HG03520 (cell line): ENCODE results near the gene TMEM243.
"Not testable (repeated sequence)": the region's sequence is repeated elsewhere in the genome, so short reads cannot be mapped to it uniquely, and the experiment has no call there.

Experiments
- ATAC-seq: cut with Tn5 transposase; IDR thresholded peaks from one replicate; pipeline ENCODE4 v1.9.1; 2021; ENCODE audit warnings: mild to moderate bottlenecking, moderate library complexity; ENCODE audit not compliant: unreplicated experiment

TMEM243 gene, protein sequence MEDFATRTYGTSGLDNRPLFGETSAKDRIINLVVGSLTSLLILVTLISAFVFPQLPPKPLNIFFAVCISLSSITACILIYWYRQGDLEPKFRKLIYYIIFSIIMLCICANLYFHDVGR

DNA sequence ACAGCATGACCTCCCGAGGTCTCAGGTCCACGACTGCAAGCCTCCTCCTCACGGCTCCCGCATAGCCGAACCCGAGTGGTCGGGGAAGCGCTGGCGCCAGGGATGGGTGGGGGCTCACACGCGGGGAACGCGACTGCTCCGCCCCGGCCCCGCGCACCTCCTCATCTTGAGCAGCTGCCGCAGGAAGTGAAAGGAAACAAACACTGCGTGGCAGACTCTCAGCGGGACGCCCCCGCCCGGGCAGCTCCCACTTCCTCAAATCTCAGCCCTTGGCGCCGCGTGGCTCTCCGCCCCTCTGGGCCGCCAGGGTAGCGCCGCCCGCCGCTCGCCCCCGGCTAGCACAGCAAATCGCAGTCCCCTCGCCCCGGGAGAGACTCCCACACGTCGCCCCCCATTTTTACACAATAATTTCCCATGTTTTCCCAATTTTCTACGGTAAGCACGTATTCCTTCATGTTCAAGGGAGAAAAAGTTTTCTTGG lies at the start of gene TMEM243:
Gene TMEM243 (minus strand): TSS at position 188 of the 481 bp plus-strand sequence. CDS start 229 bp downstream, outside the sequence.
- peak; percentile 39 for ATAC-seq

DNA sequence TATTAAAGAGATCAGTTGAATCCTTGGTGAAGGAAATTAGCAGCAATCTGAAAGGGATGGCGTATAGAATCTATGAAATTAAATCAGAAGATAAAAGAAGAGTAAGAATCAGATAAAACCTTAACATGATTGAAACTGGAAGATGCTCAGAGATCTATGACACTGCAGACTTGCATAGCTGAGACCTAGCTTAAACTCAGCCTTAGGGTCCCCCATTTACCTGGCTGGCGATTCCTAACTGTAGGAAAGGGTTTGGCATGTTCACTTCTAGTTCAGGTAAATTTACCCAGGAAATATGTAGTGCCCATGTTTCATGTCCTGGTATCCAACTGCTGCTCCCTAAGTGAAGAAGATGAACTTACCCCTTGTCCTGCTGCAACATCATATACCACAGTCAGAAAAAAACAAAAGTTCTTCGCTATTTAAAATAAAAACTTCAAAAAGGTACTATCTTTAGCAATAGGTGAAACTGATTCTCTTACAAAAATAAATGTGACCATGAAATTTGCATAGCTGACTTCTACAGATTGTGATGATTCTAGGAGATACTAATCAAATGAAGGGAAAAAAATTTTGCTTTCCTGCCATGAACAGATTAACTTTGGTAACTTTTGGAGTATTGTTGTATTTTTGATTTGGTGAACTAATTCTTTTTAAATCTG lies 47.8 kb upstream of the TMEM243 start:
- ATAC-seq: peak; percentile 89

DNA sequence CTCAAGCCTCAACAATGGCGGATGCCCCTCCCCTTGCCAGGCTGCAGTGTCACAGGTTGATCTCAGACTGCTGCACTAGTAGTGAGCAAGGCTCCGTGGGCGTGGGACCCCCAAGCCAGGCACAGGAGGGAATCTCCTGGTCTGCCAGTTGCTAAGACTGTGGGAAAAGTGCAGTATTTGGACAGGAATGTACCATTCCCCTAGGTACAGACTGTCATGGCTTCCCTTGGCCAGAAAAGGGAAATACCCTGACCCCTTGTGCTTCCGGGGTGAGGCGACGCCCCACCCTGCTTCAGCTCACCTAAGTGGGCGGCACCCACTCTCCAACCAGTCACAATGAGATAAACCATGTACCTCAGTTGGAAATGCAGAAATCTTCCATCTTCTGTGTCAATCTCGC lies 44.0 kb upstream of the TMEM243 start:
- no peak for ATAC-seq

DNA sequence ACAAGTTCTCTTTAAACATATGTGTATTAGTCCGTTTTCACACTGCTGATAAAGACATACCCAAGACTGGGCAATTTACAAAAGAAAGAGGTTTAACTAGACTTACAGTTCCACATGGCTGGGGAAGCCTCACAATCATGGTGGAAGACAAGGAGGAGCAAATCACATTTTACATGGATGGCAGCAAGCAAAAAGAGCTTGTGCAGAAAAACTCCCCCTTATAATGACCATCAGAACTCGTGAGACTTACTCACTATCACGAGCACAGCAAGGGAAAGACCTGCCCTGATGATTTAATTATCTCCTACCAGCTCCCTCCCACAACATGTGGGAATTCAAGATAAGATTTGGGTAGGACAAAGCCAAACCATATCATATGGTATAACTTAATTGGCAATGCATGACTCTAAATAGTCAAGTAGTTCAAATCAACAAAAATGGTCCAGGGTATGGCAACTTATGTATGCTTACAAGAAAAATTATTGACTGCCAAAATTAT lies 34.1 kb upstream of the TMEM243 start:
- ATAC-seq: no peak

GRCh38 chr7:87245671-87246070 lies 26.1 kb upstream of the TMEM243 start:
- not testable (repeated sequence) for ATAC-seq

DNA sequence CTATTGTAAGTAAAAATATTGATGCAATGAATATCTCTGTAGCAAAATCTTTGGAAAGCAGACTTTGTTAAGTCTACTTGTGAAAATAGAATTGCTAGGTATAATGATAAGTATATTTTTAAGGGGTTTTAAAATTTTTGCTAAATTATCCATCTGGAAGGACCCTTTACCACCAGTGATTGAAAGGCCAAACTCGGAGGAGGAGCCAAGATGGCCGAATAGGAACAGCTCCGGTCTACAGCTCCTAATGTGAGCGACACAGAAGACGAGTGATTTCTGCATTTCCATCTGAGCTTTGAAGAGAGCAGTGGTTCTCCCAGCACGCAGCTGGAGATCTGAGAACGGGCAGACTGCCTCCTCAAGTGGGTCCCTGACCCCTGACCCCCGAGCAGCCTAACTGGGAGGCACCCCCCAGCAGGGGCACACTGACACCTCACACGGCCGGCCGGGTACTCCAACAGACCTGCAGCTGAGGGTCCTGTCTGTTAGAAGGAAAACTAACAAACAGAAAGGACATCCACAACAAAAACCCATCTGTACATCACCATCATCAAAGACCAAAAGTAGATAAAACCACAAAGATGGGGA lies 19.0 kb upstream of the TMEM243 start:
- not testable (repeated sequence) for ATAC-seq

GRCh38 chr7:87234949-87235348 lies 15.4 kb upstream of the TMEM243 start:
- ATAC-seq: no peak

- no peak for ATAC-seq
These were observed 12.2 kb upstream of the TMEM243 start for GRCh38 chr7:87231711-87232110.

DNA sequence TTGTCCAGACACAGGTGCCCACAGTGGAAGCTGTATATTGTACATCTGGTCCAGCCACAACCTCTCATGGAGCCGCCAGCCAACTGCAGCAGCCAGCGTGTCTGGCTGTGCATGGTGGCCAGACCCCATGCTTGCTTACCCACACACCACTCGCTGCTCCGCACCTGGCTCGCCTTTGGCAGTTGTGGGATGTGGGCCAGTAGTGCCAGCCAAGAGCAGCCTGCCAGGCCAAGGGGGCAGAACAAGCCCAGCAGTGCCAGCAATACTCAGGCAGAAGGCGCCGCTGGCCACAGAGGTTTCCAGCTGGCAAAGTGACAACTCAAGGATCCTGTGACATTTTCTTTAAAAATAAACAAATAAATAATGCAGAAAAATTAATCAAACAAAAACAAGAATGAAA lies 11.7 kb upstream of the TMEM243 start:
- no peak for ATAC-seq

GRCh38 chr7:87226495-87226894 lies 7.0 kb upstream of the TMEM243 start:
- ATAC-seq: no peak

- ATAC-seq: no peak
These were observed 6.2 kb upstream of the TMEM243 start for GRCh38 chr7:87225696-87226095.

DNA sequence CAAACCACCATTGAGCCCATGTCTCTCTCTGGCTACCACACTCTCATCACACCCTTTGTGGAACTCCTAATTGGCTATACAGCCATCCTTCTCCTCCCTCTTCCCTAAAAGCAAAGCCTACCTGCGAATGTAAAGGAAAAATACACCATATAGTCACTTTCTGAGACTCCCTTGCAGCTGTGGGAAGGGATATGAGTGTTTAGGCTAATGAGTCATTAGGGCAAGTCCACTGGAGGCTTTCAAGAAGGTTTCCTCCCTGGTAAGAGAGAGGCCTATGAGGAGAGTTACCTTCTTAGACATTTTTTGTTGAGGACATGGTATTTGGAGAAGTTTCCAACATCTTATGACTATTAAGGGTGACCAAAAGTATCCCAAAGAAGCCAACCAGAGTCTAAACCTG lies 4.1 kb upstream of the TMEM243 start:
- no peak for ATAC-seq

DNA sequence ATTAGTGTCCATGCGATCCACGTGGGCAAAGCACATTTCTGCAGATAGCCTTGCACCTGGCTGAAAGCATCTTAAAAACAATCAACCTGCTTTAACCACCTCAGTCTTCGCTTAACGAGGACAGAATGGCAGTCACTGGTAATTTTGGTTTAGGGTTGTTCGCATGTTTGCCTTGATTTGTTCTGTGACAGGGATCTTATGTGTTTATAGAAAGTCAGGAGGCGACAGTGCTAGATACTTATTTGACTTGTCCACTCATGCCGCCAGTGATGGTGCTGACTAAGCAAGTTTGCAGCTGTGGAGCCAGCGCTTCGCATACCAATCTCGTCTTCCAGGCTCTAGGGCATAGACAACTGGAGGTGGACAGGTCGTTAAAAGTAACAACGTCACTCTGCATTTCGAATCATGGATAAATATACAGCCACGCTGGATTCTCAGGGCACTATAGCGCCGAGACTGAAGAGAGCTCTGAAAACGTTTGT lies 1.2 kb upstream of the TMEM243 start:
- no peak for ATAC-seq

DNA sequence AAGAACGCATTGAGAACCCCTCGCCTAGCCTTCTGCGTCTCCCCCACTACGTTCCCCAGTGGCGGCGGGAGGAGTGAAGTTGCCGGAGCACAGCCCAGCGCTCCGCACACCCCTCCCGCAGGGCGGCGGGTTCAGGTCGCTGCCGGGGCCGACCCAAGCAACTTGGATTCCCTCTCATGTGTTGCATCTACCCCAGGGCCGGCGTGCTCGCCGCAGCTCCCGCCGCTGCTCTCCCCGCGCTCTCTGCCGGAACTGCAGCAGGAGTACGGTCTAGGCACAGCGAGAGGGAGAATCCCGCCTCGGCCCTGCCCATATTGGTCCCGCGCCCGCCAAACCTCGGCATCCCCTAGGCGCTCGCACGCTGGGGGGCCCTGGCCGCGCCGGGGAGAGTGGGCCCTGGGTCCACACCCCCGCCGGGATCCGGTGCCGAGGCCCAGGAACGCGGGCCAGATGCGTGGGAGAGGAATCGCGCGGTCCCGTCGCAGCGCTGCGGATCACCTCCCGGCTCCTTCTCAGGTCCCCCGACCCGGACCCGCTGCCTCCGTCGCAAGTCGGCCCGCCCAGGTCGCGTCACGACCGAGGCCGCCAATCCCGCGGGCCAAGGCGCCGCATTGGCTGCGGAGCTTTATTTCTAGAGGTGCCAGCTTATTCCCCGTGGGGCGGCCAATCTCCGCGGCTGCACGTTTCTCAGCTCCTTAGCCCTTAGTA lies 648 bp upstream of the TMEM243 start:
- ATAC-seq: peak; percentile 33

DNA sequence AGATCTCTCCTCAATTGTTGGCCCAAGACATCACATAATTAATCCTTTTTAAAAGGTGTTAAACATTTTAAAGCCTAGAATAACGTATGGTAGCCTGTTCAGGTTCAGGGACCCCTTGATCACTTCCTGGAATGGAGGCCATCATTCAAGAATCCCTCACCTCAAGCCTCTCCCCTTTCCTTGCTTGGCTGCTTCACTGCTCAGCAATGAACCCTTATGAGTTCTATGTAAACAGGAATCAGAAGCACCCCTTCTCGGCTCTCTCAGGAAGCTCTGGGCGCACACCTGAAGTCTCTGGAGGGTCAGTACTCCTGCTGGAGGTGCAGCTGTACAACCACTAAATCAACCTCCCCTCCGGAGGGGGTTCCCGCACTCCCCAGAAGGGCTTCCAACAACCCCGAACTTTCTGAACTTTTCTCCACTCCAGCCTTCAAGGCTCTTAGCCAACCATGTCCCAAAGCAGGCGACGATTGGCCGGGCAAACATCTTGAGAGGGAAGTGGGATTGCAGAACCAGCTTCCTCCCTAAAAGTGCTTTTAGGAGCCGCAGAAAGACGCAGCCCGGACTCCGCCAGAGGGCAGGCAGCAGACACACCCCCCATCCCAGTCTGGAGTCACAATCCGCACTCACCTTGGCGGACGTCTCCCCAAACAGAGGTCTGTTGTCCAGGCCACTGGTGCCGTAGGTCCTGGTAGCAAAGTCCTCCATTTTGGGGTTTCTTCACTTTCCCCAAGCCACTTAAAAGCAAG lies 562 bp downstream of the TMEM243 start:
- no peak for ATAC-seq

- ATAC-seq: no peak
These were observed 1.4 kb downstream of the TMEM243 start for GRCh38 chr7:87217983-87218653.

- peak; percentile 55 for ATAC-seq
These were observed 2.6 kb downstream of the TMEM243 start for GRCh38 chr7:87216701-87217508.

DNA sequence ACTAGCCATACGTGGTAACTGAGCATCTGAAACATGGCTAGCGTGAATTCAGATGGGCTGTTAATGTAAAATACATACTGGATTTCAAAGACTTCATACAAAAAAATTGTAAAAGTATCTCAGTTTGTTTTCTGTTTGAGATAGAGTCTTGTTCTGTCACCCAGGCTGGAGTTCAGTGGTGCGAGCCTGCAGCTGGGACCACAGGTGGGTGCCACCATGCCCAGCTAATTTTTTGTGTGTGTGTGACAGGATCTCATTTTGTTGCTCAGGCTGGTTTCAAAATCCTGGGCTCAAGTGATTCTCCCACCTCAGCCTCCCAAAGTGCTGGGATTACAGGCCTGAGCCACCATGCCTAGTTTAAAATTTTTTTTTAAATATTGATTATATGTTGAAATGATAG lies 4.5 kb downstream of the TMEM243 start:
- ATAC-seq: no peak

DNA sequence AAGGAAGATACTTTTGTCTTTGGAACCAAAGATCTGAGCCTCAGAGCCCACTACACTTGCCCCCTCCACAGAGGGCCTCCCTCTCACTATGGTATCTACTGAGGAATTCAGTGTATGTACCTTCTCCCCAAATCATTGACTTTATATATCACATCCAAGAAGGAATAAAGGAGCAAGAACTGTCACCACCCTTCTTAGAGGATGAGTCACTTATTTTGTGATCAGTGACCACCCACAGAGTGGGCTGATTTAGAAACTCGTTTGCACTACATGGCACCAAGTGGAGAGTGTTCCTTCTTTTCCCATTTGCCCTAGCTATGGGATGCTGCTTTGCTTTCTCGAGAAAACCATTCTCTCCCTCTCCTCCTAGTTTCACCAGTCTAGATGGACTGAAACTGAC lies 5.7 kb downstream of the TMEM243 start:
- no peak for ATAC-seq
